ENCODE measurements around the gene TUBB2B.

- TF ChIP-seq EZH2phosphoT487 (IDR thresholded peaks at IDR 0.05; ENCODE audit: low read depth), result no peak
- no peak for TF ChIP-seq CTCF (IDR thresholded peaks at IDR 0.05; ENCODE audit: low read depth, low read length)
These were observed 3.4 kb upstream of the TUBB2B start for GRCh38 chr6:3230900-3231246.
